ENCODE results near the gene PRR30.

DNA sequence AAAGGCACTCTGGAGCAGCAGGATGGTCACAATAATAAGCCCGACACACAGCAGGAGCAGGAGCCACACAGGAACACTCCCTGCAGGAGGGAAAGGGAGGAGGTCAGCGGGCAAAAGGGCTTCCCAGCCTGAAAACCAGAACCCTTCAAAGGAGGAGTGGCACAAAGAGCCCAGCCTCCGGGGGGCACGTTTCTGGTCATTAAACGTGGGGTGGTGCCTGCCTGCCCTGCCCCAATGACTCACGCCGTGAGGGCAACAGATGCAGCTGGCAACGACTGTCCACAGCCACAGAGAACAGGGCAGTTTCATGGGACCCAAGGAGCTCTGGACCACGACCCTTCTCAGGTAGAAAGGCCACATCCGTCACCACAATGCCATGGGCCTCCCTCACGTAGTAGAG is 7.8 kb downstream of the PRR30 start:
- TF ChIP-seq POLR2A (IDR thresholded peaks at IDR 0.05; ENCODE audit: extremely low read depth, insufficient read length), result no peak
- TF ChIP-seq, protein P1, sequence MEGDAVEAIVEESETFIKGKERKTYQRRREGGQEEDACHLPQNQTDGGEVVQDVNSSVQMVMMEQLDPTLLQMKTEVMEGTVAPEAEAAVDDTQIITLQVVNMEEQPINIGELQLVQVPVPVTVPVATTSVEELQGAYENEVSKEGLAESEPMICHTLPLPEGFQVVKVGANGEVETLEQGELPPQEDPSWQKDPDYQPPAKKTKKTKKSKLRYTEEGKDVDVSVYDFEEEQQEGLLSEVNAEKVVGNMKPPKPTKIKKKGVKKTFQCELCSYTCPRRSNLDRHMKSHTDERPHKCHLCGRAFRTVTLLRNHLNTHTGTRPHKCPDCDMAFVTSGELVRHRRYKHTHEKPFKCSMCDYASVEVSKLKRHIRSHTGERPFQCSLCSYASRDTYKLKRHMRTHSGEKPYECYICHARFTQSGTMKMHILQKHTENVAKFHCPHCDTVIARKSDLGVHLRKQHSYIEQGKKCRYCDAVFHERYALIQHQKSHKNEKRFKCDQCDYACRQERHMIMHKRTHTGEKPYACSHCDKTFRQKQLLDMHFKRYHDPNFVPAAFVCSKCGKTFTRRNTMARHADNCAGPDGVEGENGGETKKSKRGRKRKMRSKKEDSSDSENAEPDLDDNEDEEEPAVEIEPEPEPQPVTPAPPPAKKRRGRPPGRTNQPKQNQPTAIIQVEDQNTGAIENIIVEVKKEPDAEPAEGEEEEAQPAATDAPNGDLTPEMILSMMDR (IDR thresholded peaks at IDR 0.05; ENCODE audit: low read depth, low read length), result no peak

All from NB4 (cell line).